Vagina (tissue), 2 donors: Measurements from ENCODE around the gene CACNA1C.

ENCODE experiments used
- CTCF ChIP-seq, 3 experiments: fragments of 450-650 bp in 2 of 3; fragments of 200-600 bp in 1 of 3; sonication (generic) in 1 of 3; IDR thresholded peaks; one replicate each; pipeline ENCODE4 v1.5.1; 2017 to 2019; ENCODE audit warnings: antibody characterized with exemption in 3 of 3, mild to moderate bottlenecking in 2 of 3, moderate library complexity in 2 of 3
- POLR2A ChIP-seq, 2 donors: fragments of 450-650 bp; IDR thresholded peaks; one replicate each; pipeline ENCODE4 v1.6.1; 2017; ENCODE audit warnings: antibody characterized with exemption in 2 of 2, mild to moderate bottlenecking in 2 of 2, moderate library complexity in 2 of 2
- POLR2AphosphoS5 ChIP-seq, 2 donors: sonication (generic); formaldehyde crosslinking; IDR thresholded peaks; one replicate each; pipeline ENCODE4 v1.9.0; 2017; ENCODE audit warnings: antibody characterized with exemption in 2 of 2, mild to moderate bottlenecking in 2 of 2, low read depth in 1 of 2; ENCODE audit not compliant: insufficient read depth in 1 of 2

- TF ChIP-seq POLR2AphosphoS5 (IDR thresholded peaks at IDR 0.05; ENCODE audit: insufficient read depth in 1 of 2, low read depth in 1 of 2) (no peak), CTCF (IDR thresholded peaks at IDR 0.05) (no peak), POLR2A (IDR thresholded peaks at IDR 0.05) (no peak)
Observed at GRCh38 chr12:2667716-2668440, 615.1 kb downstream of the CACNA1C start.
